Esophagus muscularis mucosa (tissue), 4 donors: ENCODE results near the gene BET1L.

Experiments
- CTCF ChIP-seq, 3 experiments: fragments of 200-600 bp in 2 of 3; fragments of 450-650 bp in 1 of 3; sonication (generic) in 2 of 3; IDR thresholded peaks; one replicate each; pipeline ENCODE4 v1.5.1; 2017 to 2019; ENCODE audit warnings: antibody characterized with exemption in 3 of 3, mild to moderate bottlenecking in 2 of 3, moderate library complexity in 1 of 3
- EP300 ChIP-seq: sonication (generic); formaldehyde crosslinking; IDR thresholded peaks from one replicate; pipeline ENCODE4 v1.6.1; 2017; ENCODE audit warnings: antibody characterized with exemption
- POLR2A ChIP-seq: fragments of 450-650 bp; IDR thresholded peaks from one replicate; pipeline ENCODE4 v1.6.1; 2017; ENCODE audit warnings: antibody characterized with exemption, moderate library complexity, mild to moderate bottlenecking, low read depth
- POLR2AphosphoS5 ChIP-seq, 2 donors: sonication (generic); formaldehyde crosslinking; IDR thresholded peaks; one replicate each; pipeline ENCODE4 v1.6.1; 2017; ENCODE audit warnings: antibody characterized with exemption in 2 of 2

GRCh38 chr11:211295-211694 is 4.1 kb upstream of the BET1L start:
- TF ChIP-seq CTCF (IDR thresholded peaks at IDR 0.05) (no peak), EP300 (no peak), POLR2AphosphoS5 (IDR thresholded peaks at IDR 0.05) (no peak), POLR2A (no peak)
